Liver (tissue), 3 donors: Measurements from ENCODE around the gene VASN.

ENCODE experiments used
- CTCF ChIP-seq: fragments of 150-350 bp; IDR thresholded peaks from 2 replicates; pipeline ENCODE4 v1.5.1; 2017; ENCODE audit warnings: improper control_type of control experiment, low read depth, low read length; ENCODE audit not compliant: missing input control
- EGR1 ChIP-seq, 2 donors: IDR thresholded peaks; 2 replicates each; pipeline ENCODE4 v1.6.1; 2016 to 2018; ENCODE audit warnings: antibody characterized with exemption in 2 of 2, low read depth in 2 of 2
- GABPA ChIP-seq, 2 donors: IDR thresholded peaks in 1 of 2; conservative IDR thresholded peaks in 1 of 2; 2 replicates each; pipeline ENCODE4 v1.6.1; 2016; ENCODE audit warnings: antibody characterized with exemption in 2 of 2, mild to moderate bottlenecking in 1 of 2, moderate library complexity in 1 of 2
- JUND ChIP-seq, 2 donors: IDR thresholded peaks; 2 replicates each; pipeline ENCODE4 v1.6.1; 2016; ENCODE audit warnings: antibody characterized with exemption in 2 of 2
- MAX ChIP-seq: IDR thresholded peaks from 2 replicates; pipeline ENCODE4 v1.6.1; 2016; ENCODE audit warnings: antibody characterized with exemption
- RAD21 ChIP-seq, 2 donors: IDR thresholded peaks; 2 replicates each; pipeline ENCODE4 v1.6.1; 2016; ENCODE audit warnings: antibody characterized with exemption in 2 of 2, mild to moderate bottlenecking in 2 of 2
- RXRA ChIP-seq, 2 donors: IDR thresholded peaks; 2 replicates each; pipeline ENCODE4 v1.6.1; 2017 to 2018; ENCODE audit warnings: antibody characterized with exemption in 2 of 2, mild to moderate bottlenecking in 1 of 2
- SP1 ChIP-seq: IDR thresholded peaks from 2 replicates; pipeline ENCODE4 v1.6.1; 2018; ENCODE audit warnings: antibody characterized with exemption, mild to moderate bottlenecking
- YY1 ChIP-seq: IDR thresholded peaks from 2 replicates; pipeline ENCODE4 v1.6.1; 2016; ENCODE audit warnings: antibody characterized with exemption, mild to moderate bottlenecking
- TF ChIP-seq, protein P1 (sequence below): IDR thresholded peaks from 2 replicates; pipeline ENCODE4 v1.6.1; 2016; ENCODE audit warnings: antibody characterized with exemption
- donor health status: healthy.
- donor health status: healthy.

DNA sequence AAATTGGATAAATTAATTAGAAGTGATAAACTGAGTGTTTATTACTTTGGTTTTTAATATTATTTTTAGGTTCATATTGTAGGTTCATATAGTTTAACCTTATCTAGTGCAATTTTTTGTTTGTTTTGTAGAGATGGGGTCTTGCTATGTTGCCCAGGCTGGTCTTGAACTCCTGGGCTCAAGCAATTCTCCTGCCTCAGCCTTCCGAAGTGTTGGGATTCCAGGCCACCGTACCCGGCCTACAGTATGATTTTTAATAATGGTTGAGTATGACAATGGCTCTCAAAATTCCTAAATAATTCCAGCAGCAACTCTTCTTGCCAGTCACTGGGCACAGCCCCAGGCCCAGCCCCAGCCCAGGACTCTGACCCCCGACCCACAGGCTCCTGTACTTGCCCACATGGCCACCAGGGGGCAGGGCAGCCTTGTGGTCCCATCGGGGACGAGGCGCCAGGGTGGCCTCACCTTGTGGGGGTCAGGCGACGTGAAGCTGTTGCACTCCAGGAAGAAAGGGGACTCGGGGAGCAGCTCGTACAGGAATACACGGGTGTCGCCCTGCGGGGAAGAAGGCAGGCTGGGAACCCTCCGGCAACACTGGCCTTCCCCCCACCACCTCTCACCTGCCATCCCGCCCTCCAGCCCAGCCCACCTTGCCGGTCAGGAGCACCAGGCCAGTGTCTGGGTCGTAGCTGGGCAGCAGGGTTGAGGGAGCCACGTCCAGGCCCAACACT lies 12.7 kb upstream of the VASN start:
- TF ChIP-seq CTCF (peak; percentile 91), RAD21 (IDR thresholded peaks at IDR 0.05) (peak; percentile 87 to 93), EGR1 (IDR thresholded peaks at IDR 0.05; ENCODE audit: low read depth in 2 of 2) (no peak), SP1 (no peak), GABPA (IDR thresholded peaks at IDR 0.05 in 1 of 2, conservative IDR thresholded peaks at IDR 0.05 in 1 of 2) (no peak), JUND (IDR thresholded peaks at IDR 0.05) (no peak), MAX (no peak), YY1 (no peak), RXRA (IDR thresholded peaks at IDR 0.05) (peak in 1 of 2 donors; percentile 41)
- TF ChIP-seq, protein P1, sequence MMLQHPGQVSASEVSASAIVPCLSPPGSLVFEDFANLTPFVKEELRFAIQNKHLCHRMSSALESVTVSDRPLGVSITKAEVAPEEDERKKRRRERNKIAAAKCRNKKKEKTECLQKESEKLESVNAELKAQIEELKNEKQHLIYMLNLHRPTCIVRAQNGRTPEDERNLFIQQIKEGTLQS = no peak
